A549 (cell line): ENCODE data around the gene RBM10. TPM values are rescaled to one million over a fixed set of nuclear protein-coding genes. Genes with fewer than 3 reads are reported as not detected.

Source experiments
- ATAC-seq, 2 experiments: fragments of 200-7000 bp in 1 of 2; fragments of >200 bp in 1 of 2; cut with Nextera tagmentation in 1 of 2; cut with Tn5 transposase in 1 of 2; 3 replicates each; pipeline versions ENCODE4 v1.8.0 to v1.9.1; 2018 to 2020; ENCODE audit warnings: mild to moderate bottlenecking in 1 of 2, moderate library complexity in 1 of 2
- CTCF ChIA-PET: fragments of 300-600 bp; sonication (Branson Sonifier 250); formaldehyde crosslinking; extraction: SDS; loops from one replicate; lab custom pipeline; 2021; ENCODE audit warnings: antibody characterized with exemption, inconsistent platforms; lab: Yijun Ruan, JAX
- POLR2A ChIA-PET: fragments of 350-600 bp; formaldehyde crosslinking; extraction: SDS; loops from one replicate; lab custom pipeline; 2021; ENCODE audit warnings: antibody characterized with exemption, inconsistent platforms; lab: Yijun Ruan, JAX
- DNase-seq, 2 experiments: peaks; one replicate each; pipeline versions ENCODE4 v3.0.0 to v3.0.0-alpha.2; 2011 to 2016; ENCODE audit warnings: low read depth in 1 of 2, low spot score in 1 of 2
- FAIRE-seq: peaks from 2 replicates; lab custom pipeline; 2011; peaks lifted over from hg19 to GRCh38; lab: Jason Lieb, UNC
- H3K27ac ChIP-seq, 2 experiments: fragments of >200 bp; sonication (Bioruptor Twin); formaldehyde crosslinking; 3 replicates each; pipeline ENCODE4 v1.5.1; 2016 to 2017
- H3K4me1 ChIP-seq: fragments of >200 bp; sonication (Bioruptor Twin); formaldehyde crosslinking; 3 replicates; pipeline ENCODE4 v1.6.1; 2016
- H3K4me2 ChIP-seq: fragments of >200 bp; sonication (Bioruptor Twin); formaldehyde crosslinking; 3 replicates; pipeline ENCODE4 v1.6.1; 2016
- H3K4me3 ChIP-seq: fragments of >200 bp; sonication (Bioruptor Twin); formaldehyde crosslinking; 3 replicates; pipeline ENCODE4 v1.5.1; 2016
- H3K9me3 ChIP-seq: fragments of >200 bp; sonication (Bioruptor Twin); formaldehyde crosslinking; 3 replicates; pipeline ENCODE4 v1.6.1; 2016
- CBX2 ChIP-seq: fragments of 200-600 bp; sonication (generic); IDR thresholded peaks from 2 replicates; pipeline ENCODE4 v1.6.1; 2016; ENCODE audit warnings: low read depth, mild to moderate bottlenecking, borderline replicate concordance
- CBX8 ChIP-seq: fragments of 200-600 bp; sonication (generic); IDR thresholded peaks from 2 replicates; pipeline ENCODE4 v1.6.1; 2016
- EHMT2 ChIP-seq: fragments of 200-600 bp; sonication (generic); IDR thresholded peaks from 2 replicates; pipeline ENCODE4 v1.6.1; 2016; ENCODE audit warnings: antibody characterized with exemption, low read depth, mild to moderate bottlenecking, moderate library complexity
- ESRRA ChIP-seq: fragments of 150-350 bp; IDR thresholded peaks from 2 replicates; pipeline ENCODE4 v1.6.1; 2014; ENCODE audit warnings: mild to moderate bottlenecking, low read length, borderline replicate concordance
- FOSB ChIP-seq: fragments of 250-450 bp; sonication (Bioruptor Pico); IDR thresholded peaks from 2 replicates; pipeline ENCODE4 v1.5.0; 2020; ENCODE audit warnings: mild to moderate bottlenecking, moderate library complexity
- FOSL2 ChIP-seq, 2 experiments: fragments of 450-650 bp in 1 of 2; fragments of >200 bp in 1 of 2; sonication (Bioruptor Twin) in 1 of 2; formaldehyde crosslinking; IDR thresholded peaks; 2 replicates each; pipeline versions ENCODE4 v1.5.0 to v1.6.1; 2016 to 2020; ENCODE audit warnings: mild to moderate bottlenecking in 1 of 2, moderate library complexity in 1 of 2
- GATA3 ChIP-seq: IDR thresholded peaks from 2 replicates; pipeline ENCODE4 v1.6.1; 2012; ENCODE audit warnings: borderline replicate concordance
- HEYL ChIP-seq: fragments of 250-450 bp; sonication (Bioruptor Pico); IDR thresholded peaks from 2 replicates; pipeline ENCODE4 v1.8.0; 2021; ENCODE audit warnings: mild to moderate bottlenecking, moderate library complexity
- HOXB5 ChIP-seq: fragments of 250-450 bp; sonication (Bioruptor Pico); IDR thresholded peaks from 2 replicates; pipeline ENCODE4 v1.5.0; 2020; ENCODE audit warnings: mild to moderate bottlenecking, moderate library complexity
- JUN ChIP-seq, 2 experiments: fragments of >200 bp; sonication (Bioruptor Twin); formaldehyde crosslinking; IDR thresholded peaks; 2 replicates in 1 of 2; 3 replicates in 1 of 2; pipeline ENCODE4 v1.6.1; 2016 to 2017
- KDM1A ChIP-seq: fragments of 200-600 bp; sonication (generic); IDR thresholded peaks from 2 replicates; pipeline ENCODE4 v1.6.1; 2016; ENCODE audit warnings: low read depth, mild to moderate bottlenecking
- KDM5A ChIP-seq: fragments of 200-600 bp; sonication (generic); IDR thresholded peaks from 2 replicates; pipeline ENCODE4 v1.6.1; 2016; ENCODE audit warnings: antibody characterized with exemption, mild to moderate bottlenecking
- MAFK ChIP-seq: fragments of 450-650 bp; IDR thresholded peaks from 2 replicates; pipeline ENCODE4 v1.6.1; 2014; ENCODE audit not compliant: partially characterized antibody
- MYC ChIP-seq: IDR thresholded peaks from 2 replicates; pipeline ENCODE4 v1.6.1; 2012; ENCODE audit warnings: mild to moderate bottlenecking, inconsistent platforms, low read length, improper control_type of control experiment, borderline replicate concordance
- NFE2L2 ChIP-seq: fragments of 150-350 bp; conservative IDR thresholded peaks from 2 replicates; pipeline ENCODE4 v1.6.1; 2014; ENCODE audit warnings: low read length
- NPAS2 ChIP-seq: fragments of 250-450 bp; sonication (Bioruptor Pico); IDR thresholded peaks from 2 replicates; pipeline ENCODE4 v1.8.0; 2022; ENCODE audit warnings: mild to moderate bottlenecking, moderate library complexity, borderline replicate concordance
- NR3C1 ChIP-seq: fragments of >200 bp; sonication (Bioruptor Twin); formaldehyde crosslinking; IDR thresholded peaks from 3 replicates; pipeline ENCODE4 v1.6.1; 2017
- POLR2A ChIP-seq: IDR thresholded peaks from 2 replicates; pipeline ENCODE4 v1.6.1; 2012; ENCODE audit warnings: mild to moderate bottlenecking, low read length
- RAD21 ChIP-seq, 2 experiments: fragments of >200 bp in 1 of 2; sonication (Bioruptor Twin) in 1 of 2; formaldehyde crosslinking in 1 of 2; IDR thresholded peaks in 1 of 2; conservative IDR thresholded peaks in 1 of 2; 2 replicates in 1 of 2; 3 replicates in 1 of 2; pipeline ENCODE4 v1.6.1; 2012 to 2018; ENCODE audit warnings: inconsistent platforms in 1 of 2
- TFCP2L1 ChIP-seq: fragments of 250-450 bp; sonication (Bioruptor Pico); IDR thresholded peaks from 2 replicates; pipeline ENCODE4 v1.5.0; 2021; ENCODE audit warnings: mild to moderate bottlenecking
- ZFP36 ChIP-seq: fragments of 450-650 bp; IDR thresholded peaks from 2 replicates; pipeline ENCODE4 v1.6.1; 2014; ENCODE audit warnings: borderline replicate concordance; ENCODE audit not compliant: partially characterized antibody
- ZSCAN20 ChIP-seq: fragments of 250-450 bp; sonication (Bioruptor Pico); IDR thresholded peaks from 2 replicates; pipeline ENCODE4 v1.8.0; 2022; ENCODE audit warnings: mild to moderate bottlenecking, moderate library complexity
- WGBS: methylation state at CpG from one replicate; pipeline ENCODE4 v1.1.6; 2017; ENCODE audit errors: missing lambda C conversion rate; 5-methylcytosine and 5-hydroxymethylcytosine counted together
- polyA plus RNA-seq, 4 experiments: library from polyadenylated mRNA; depleted of rRNA in 3 of 4; stranded (reverse); fragments of >200 nt; fragmentation: RNase III in 1 of 4; extraction: RNeasy Plus Mini Kit Qiagen cat#74134 plus additional on column Dnase treatment in 1 of 4; gene quantifications; 2 replicates in 3 of 4; 3 replicates in 1 of 4; pipeline ENCODE4 v1.2.3, GENCODE V29; 2011 to 2017
- TF ChIP-seq, protein P1 (sequence below): fragments of >200 bp; sonication (Bioruptor Twin); formaldehyde crosslinking; IDR thresholded peaks from 3 replicates; pipeline ENCODE4 v1.6.1; 2016
- TF ChIP-seq, protein P2 (sequence below): fragments of 450-650 bp; IDR thresholded peaks from 2 replicates; pipeline ENCODE4 v1.6.1; 2014; ENCODE audit warnings: antibody characterized with exemption
- TF ChIP-seq, protein P3 (sequence below): fragments of 150-350 bp; IDR thresholded peaks from 2 replicates; pipeline ENCODE4 v1.6.1; 2014; ENCODE audit warnings: low read depth, mild to moderate bottlenecking, low read length
- TF ChIP-seq, protein P4 (sequence below): fragments of 200-600 bp; sonication (generic); IDR thresholded peaks from 2 replicates; pipeline ENCODE4 v1.6.1; 2016; ENCODE audit warnings: antibody characterized with exemption, mild to moderate bottlenecking, moderate library complexity

RBM10 gene
- polyA plus RNA-seq, 2 of the 4 experiments (the other 2 are of a cell fraction), result 21.1 to 29.8 TPM

DNA sequence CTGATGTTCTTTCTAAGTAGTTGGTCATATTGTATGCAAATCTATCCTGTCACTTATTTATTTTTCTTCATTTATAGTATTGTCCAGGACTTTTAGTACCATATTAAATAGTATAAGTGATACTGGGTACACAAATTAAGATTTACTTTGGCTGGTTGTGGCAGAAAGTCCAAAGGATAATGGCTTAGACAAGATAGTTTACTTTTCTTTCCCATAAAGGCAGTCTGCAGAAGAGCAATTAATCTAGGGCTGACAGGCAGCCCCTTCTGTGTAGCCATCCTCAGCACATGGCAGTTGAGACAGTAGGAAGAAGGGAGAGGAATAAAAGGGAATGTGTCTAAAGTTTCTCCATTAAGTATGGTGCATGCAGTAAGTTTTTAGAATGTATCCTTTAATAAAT lies 6.4 kb downstream of the RBM10 start:
- ATAC-seq (no peak), FAIRE-seq (no peak), DNase-seq (no peak)
- CTCF ChIA-PET, result no interaction called here
- Histone ChIP-seq H3K4me2 (no peak overlapping the region), H3K4me1 (peaks cover 7% of the 10 kb centered on the region; the same call in 2 of the 3 replicates), H3K27ac (no peak overlapping the region), H3K4me3 (no peak overlapping the region), H3K9me3 (no peaks in the 10 kb centered on the region)
- no peak for TF ChIP-seq FOSB (CRISPR knock-in tag)
- TF ChIP-seq FOSL2 (IDR thresholded peaks at IDR 0.05), result no peak
- TF ChIP-seq FOSL2 (CRISPR knock-in tag; IDR thresholded peaks at IDR 0.05), result no peak
- TF ChIP-seq, protein P1, sequence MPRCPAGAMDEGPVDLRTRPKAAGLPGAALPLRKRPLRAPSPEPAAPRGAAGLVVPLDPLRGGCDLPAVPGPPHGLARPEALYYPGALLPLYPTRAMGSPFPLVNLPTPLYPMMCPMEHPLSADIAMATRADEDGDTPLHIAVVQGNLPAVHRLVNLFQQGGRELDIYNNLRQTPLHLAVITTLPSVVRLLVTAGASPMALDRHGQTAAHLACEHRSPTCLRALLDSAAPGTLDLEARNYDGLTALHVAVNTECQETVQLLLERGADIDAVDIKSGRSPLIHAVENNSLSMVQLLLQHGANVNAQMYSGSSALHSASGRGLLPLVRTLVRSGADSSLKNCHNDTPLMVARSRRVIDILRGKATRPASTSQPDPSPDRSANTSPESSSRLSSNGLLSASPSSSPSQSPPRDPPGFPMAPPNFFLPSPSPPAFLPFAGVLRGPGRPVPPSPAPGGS, result no peak
- TF ChIP-seq NPAS2 (CRISPR knock-in tag), result no peak
- TF ChIP-seq ZSCAN20 (CRISPR knock-in tag), result no peak
- TF ChIP-seq KDM5A, result no peak
- TF ChIP-seq POLR2A, result no peak
- no peak for TF ChIP-seq NFE2L2
- no peak for TF ChIP-seq RAD21 (conservative IDR thresholded peaks at IDR 0.05 in 1 of 2, IDR thresholded peaks at IDR 0.05 in 1 of 2)
- TF ChIP-seq TFCP2L1 (CRISPR knock-in tag), result no peak
- TF ChIP-seq ESRRA, result no peak
- TF ChIP-seq CBX2, result no peak
- TF ChIP-seq, protein P2, sequence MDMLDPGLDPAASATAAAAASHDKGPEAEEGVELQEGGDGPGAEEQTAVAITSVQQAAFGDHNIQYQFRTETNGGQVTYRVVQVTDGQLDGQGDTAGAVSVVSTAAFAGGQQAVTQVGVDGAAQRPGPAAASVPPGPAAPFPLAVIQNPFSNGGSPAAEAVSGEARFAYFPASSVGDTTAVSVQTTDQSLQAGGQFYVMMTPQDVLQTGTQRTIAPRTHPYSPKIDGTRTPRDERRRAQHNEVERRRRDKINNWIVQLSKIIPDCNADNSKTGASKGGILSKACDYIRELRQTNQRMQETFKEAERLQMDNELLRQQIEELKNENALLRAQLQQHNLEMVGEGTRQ, result no peak
- TF ChIP-seq HOXB5, result no peak
- TF ChIP-seq CBX8, result no peak
- no peak for TF ChIP-seq EHMT2
- TF ChIP-seq JUN (IDR thresholded peaks at IDR 0.05), result no peak
- TF ChIP-seq HEYL (CRISPR knock-in tag), result no peak
- POLR2A ChIA-PET, result no interaction called here

DNA sequence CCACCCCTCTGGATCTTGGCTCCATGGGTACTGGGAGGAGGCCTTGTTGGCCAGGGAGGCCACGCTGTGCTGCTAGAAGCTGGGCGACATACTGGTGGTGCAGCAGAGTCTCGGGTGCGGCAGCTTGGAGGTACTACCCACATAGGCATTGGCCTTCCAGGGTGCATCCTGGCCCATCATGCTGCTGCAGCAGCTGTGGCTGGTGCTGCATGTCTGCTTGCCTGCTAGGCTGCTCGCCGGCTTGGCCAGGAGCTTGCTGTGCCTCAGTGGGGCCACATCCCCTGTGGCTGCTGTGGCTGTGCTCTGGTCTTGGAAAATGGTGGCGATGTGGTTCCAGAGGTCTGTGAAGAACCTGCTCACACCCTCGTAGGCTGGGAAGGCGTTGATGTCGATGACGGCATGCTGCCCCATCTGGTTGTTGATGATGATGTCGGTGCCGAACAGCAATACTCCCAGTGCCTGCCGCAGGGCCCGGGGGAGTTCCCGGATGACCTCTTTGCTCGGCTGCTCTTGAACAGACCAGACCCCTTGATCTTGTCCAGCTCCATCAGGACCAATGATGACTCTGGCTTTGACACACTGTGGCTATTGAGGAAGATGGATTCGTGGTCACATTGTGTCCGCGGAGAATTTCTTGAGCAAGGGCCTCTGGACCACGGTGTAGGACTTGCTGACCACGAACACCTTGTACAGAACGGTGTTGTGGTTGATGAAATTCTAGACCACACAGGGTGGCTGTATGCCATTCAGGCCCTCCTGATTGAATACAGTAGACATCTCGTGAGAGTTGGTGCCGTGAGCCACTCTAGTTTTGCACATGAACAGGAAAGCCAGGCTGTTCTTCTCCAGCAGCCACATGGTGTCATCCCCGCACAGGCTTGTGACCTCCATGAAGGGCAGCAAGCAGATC lies 11.8 kb downstream of the RBM10 start:
- Histone ChIP-seq H3K4me3 (no peak overlapping the region), H3K4me1 (peaks cover 6% of the 10 kb centered on the region; the same call in 1 of the 3 replicates), H3K4me2 (no peak overlapping the region), H3K9me3 (no peaks in the 10 kb centered on the region), H3K27ac (no peak overlapping the region)
- ChIA-PET CTCF (interaction anchor here (0.6 to 0.9 kb wide), 2 partner anchors 63 to 283 kb away, joined by 3 read pairs; no protein-coding TSS in a partner anchor), POLR2A (no interaction called here)
- DNase-seq, result no peak
- 95% methylated on average over 18 of the region's 26 CpGs for WGBS
- no peak for ATAC-seq
- FAIRE-seq, result no peak
- no peak for TF ChIP-seq MYC
- TF ChIP-seq, all 56 proteins: peak for 0

DNA sequence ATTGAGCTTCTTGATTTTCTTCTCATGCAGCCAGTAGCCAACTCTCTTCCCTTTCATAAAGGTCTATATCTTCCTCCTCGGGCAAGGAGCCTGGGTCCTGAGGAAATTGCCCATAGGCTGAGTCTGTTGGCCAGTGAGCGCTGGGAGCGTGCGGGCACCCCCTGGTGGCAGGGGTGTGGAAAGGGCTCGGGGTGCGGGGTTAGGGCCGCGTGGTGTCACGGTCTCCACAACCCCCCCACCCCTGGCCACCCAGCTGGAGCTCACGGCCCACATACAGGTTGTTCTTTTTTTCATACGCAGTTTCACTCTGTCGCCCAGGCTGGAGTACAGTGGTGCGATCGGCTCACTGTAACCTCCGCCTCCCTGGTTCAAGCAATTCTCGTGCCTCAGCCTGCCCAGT lies 13.1 kb downstream of the RBM10 start:
- H3K27ac ChIP-seq, result no peak overlapping the region
- DNase-seq (no peak), ATAC-seq (peak in 1 of 2 experiments; percentile 43; a peak in 1 of 6 replicates), FAIRE-seq (no peak)
- CTCF ChIA-PET, result interaction anchor here (0.9 to 1.0 kb wide), 2 partner anchors 10 to 64 kb away, joined by 3 to 4 read pairs; no protein-coding TSS in a partner anchor
- H3K4me2 ChIP-seq, result no peak overlapping the region
- WGBS, result 95% methylated on average over 16 of the region's 16 CpGs
- H3K4me1 ChIP-seq, result peaks cover 8% of the 10 kb centered on the region; the same call in 1 of the 3 replicates
- no peaks in the 10 kb centered on the region for H3K9me3 ChIP-seq
- no peak overlapping the region for H3K4me3 ChIP-seq
- POLR2A ChIA-PET, result no interaction called here
- TF ChIP-seq NR3C1 (no peak), CBX2 (no peak), ESRRA (no peak), RAD21 (conservative IDR thresholded peaks at IDR 0.05 in 1 of 2, IDR thresholded peaks at IDR 0.05 in 1 of 2) (no peak), HOXB5 (no peak), KDM1A (no peak), MAFK (no peak), ZFP36 (no peak), GATA3 (no peak)
- TF ChIP-seq, protein P3, sequence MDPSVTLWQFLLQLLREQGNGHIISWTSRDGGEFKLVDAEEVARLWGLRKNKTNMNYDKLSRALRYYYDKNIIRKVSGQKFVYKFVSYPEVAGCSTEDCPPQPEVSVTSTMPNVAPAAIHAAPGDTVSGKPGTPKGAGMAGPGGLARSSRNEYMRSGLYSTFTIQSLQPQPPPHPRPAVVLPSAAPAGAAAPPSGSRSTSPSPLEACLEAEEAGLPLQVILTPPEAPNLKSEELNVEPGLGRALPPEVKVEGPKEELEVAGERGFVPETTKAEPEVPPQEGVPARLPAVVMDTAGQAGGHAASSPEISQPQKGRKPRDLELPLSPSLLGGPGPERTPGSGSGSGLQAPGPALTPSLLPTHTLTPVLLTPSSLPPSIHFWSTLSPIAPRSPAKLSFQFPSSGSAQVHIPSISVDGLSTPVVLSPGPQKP, result no peak
- TF ChIP-seq, protein P4, sequence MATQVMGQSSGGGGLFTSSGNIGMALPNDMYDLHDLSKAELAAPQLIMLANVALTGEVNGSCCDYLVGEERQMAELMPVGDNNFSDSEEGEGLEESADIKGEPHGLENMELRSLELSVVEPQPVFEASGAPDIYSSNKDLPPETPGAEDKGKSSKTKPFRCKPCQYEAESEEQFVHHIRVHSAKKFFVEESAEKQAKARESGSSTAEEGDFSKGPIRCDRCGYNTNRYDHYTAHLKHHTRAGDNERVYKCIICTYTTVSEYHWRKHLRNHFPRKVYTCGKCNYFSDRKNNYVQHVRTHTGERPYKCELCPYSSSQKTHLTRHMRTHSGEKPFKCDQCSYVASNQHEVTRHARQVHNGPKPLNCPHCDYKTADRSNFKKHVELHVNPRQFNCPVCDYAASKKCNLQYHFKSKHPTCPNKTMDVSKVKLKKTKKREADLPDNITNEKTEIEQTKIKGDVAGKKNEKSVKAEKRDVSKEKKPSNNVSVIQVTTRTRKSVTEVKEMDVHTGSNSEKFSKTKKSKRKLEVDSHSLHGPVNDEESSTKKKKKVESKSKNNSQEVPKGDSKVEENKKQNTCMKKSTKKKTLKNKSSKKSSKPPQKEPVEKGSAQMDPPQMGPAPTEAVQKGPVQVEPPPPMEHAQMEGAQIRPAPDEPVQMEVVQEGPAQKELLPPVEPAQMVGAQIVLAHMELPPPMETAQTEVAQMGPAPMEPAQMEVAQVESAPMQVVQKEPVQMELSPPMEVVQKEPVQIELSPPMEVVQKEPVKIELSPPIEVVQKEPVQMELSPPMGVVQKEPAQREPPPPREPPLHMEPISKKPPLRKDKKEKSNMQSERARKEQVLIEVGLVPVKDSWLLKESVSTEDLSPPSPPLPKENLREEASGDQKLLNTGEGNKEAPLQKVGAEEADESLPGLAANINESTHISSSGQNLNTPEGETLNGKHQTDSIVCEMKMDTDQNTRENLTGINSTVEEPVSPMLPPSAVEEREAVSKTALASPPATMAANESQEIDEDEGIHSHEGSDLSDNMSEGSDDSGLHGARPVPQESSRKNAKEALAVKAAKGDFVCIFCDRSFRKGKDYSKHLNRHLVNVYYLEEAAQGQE, result no peak
